A673 (cell line): ENCODE measurements around the gene GNLY.

Experiments
- EZH2 ChIP-seq: fragments of 200-600 bp; sonication (generic); IDR thresholded peaks from 2 replicates; pipeline ENCODE4 v1.6.1; 2017; ENCODE audit warnings: borderline replicate concordance, low read depth, mild to moderate bottlenecking, mixed read lengths, antibody characterized with exemption, low read length; ENCODE audit not compliant: poor library complexity, severe bottlenecking
- TF ChIP-seq, protein P1 (sequence below): fragments of 300-800, 200-600 bp; sonication (generic); conservative IDR thresholded peaks from 2 replicates; pipeline ENCODE4 v1.5.1; 2017; ENCODE audit warnings: low read depth, mild to moderate bottlenecking, antibody characterized with exemption, low read length, moderate library complexity, mixed read lengths

DNA sequence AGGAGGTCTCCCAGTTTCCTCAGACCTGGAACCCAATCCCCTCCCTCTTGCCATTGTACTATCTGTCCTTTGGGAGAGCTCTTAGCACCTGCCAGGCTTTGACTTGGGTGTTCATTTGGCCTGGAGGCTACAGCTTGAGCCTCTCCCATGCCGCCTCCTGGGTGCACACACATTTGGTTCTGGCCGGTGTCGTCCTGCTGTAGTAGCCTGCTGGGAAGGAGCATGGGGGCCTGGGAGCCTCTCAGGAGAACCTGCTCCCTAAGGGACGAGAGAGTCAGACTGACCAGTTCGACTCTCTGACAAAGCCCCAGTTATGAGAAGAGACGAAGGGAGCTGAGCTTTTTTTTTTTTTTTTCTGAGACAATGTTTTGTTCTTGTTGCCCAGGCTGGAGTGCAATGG lies 18.7 kb upstream of the GNLY start:
- TF ChIP-seq, protein P1, sequence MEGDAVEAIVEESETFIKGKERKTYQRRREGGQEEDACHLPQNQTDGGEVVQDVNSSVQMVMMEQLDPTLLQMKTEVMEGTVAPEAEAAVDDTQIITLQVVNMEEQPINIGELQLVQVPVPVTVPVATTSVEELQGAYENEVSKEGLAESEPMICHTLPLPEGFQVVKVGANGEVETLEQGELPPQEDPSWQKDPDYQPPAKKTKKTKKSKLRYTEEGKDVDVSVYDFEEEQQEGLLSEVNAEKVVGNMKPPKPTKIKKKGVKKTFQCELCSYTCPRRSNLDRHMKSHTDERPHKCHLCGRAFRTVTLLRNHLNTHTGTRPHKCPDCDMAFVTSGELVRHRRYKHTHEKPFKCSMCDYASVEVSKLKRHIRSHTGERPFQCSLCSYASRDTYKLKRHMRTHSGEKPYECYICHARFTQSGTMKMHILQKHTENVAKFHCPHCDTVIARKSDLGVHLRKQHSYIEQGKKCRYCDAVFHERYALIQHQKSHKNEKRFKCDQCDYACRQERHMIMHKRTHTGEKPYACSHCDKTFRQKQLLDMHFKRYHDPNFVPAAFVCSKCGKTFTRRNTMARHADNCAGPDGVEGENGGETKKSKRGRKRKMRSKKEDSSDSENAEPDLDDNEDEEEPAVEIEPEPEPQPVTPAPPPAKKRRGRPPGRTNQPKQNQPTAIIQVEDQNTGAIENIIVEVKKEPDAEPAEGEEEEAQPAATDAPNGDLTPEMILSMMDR: no peak
- TF ChIP-seq EZH2: no peak
